ENCODE measurements around the gene MYO10.

MYO10 gene

GRCh38 chr5:16799796-16800195 lies 136.3 kb downstream of the MYO10 start:
- TF ChIP-seq CTCF (conservative IDR thresholded peaks at IDR 0.05; ENCODE audit: low read depth, low read length): no peak
- no peak overlapping the region for H3K4me3 ChIP-seq (ENCODE audit: low read length)
- DNase-seq (ENCODE audit: low read depth): no peak

GRCh38 chr5:16797951-16798350 lies 138.1 kb downstream of the MYO10 start:
- no peak overlapping the region for H3K4me3 ChIP-seq (ENCODE audit: low read length)
- no peak for TF ChIP-seq CTCF (conservative IDR thresholded peaks at IDR 0.05; ENCODE audit: low read depth, low read length)
- DNase-seq (ENCODE audit: low read depth): no peak

GRCh38 chr5:16794269-16794913 lies 141.7 kb downstream of the MYO10 start:
- TF ChIP-seq CTCF (conservative IDR thresholded peaks at IDR 0.05; ENCODE audit: low read depth, low read length): no peak
- no peak for DNase-seq (ENCODE audit: low read depth)
- no peak overlapping the region for H3K4me3 ChIP-seq (ENCODE audit: low read length)

GRCh38 chr5:16792598-16793275 lies 143.4 kb downstream of the MYO10 start:
- DNase-seq (ENCODE audit: low read depth): no peak
- TF ChIP-seq CTCF (conservative IDR thresholded peaks at IDR 0.05; ENCODE audit: low read depth, low read length): no peak
- H3K4me3 ChIP-seq (ENCODE audit: low read length): no peak overlapping the region

- no peak overlapping the region for H3K4me3 ChIP-seq (ENCODE audit: low read length)
- no peak for TF ChIP-seq CTCF (conservative IDR thresholded peaks at IDR 0.05; ENCODE audit: low read depth, low read length)
- DNase-seq (ENCODE audit: low read depth): no peak
Observed at GRCh38 chr5:16791904-16792597, 144.0 kb downstream of the MYO10 start.

- DNase-seq (ENCODE audit: low read depth): no peak
- TF ChIP-seq CTCF (conservative IDR thresholded peaks at IDR 0.05; ENCODE audit: low read depth, low read length): peak; percentile 57
- no peak overlapping the region for H3K4me3 ChIP-seq (ENCODE audit: low read length)
Observed at GRCh38 chr5:16791036-16791705, 144.9 kb downstream of the MYO10 start.
